HCT116 (cell line): ENCODE data around the gene TIMM44. TPM values are rescaled to one million over a fixed set of nuclear protein-coding genes. Genes with fewer than 3 reads are reported as not detected.

Source experiments
- ATAC-seq: fragments of 200-7000 bp; cut with Tn5 transposase; 2 replicates; pipeline ENCODE4 v1.9.1; 2020; ENCODE audit warnings: mild to moderate bottlenecking, moderate library complexity
- BruUV-seq: library from RNA; stranded (reverse); fragments of 400-500 nt; replicated peaks from 2 replicates; lab custom pipeline; 2021; lab: Mats Ljungman, UMichigan
- CTCF ChIA-PET: fragments of 300-600 bp; sonication (Branson Sonifier 250); formaldehyde crosslinking; loops from one replicate; lab custom pipeline; 2021; ENCODE audit warnings: antibody characterized with exemption; lab: Charles Lee
- POLR2A ChIA-PET: fragments of 300-600, 350-600 bp; sonication (Branson Sonifier 250); formaldehyde crosslinking; loops from one replicate; lab custom pipeline; 2021; ENCODE audit warnings: antibody characterized with exemption; lab: Charles Lee
- RAD21 ChIA-PET, 2 experiments: fragments of 300-600 bp; sonication (Branson Sonifier 250); formaldehyde crosslinking; loops; one replicate each; lab custom pipeline; 2023; ENCODE audit warnings: low total read pairs in 2 of 2; ENCODE audit not compliant: uncharacterized antibody in 2 of 2, unreplicated experiment in 2 of 2, low non-redundant PET in 1 of 2; lab: Charles Lee
- DNase-seq: peaks from one replicate; pipeline ENCODE4 v3.0.0-alpha.2; 2010; ENCODE audit warnings: low read depth, low spot score
- H2AFZ ChIP-seq: fragments of 200-600 bp; shearing (Covaris generic), sonication (generic); 2 replicates; pipeline ENCODE4 v1.6.1; 2017; ENCODE audit warnings: low read depth, mixed run types, mixed read lengths, antibody characterized with exemption, low read length; ENCODE audit not compliant: poor library complexity, severe bottlenecking
- H3K27ac ChIP-seq: 2 replicates; pipeline ENCODE4 v1.5.1; 2012; ENCODE audit warnings: low read depth, low read length
- H3K27me3 ChIP-seq: fragments of 200-600 bp; sonication (generic); 2 replicates; pipeline ENCODE4 v1.6.1; 2016; ENCODE audit warnings: mixed run types, low read length, mixed read lengths; ENCODE audit not compliant: insufficient read depth
- H3K36me3 ChIP-seq, 2 experiments: fragments of 200-500 bp in 1 of 2; fragments of 200-600 bp in 1 of 2; sonication (Bioruptor generic) in 1 of 2; sonication (generic) in 1 of 2; 2 replicates each; pipeline versions ENCODE4 v1.5.1 to v1.6.1; 2014 to 2016; ENCODE audit warnings: low read length in 2 of 2, inconsistent platforms in 1 of 2, mixed read lengths in 1 of 2, mixed run types in 1 of 2; ENCODE audit not compliant: insufficient read depth in 2 of 2, control insufficient read depth in 1 of 2
- H3K4me1 ChIP-seq, 2 experiments: fragments of 200-600 bp in 1 of 2; sonication (generic) in 1 of 2; 2 replicates each; pipeline versions ENCODE4 v1.5.1 to v1.6.1; 2012 to 2017; ENCODE audit warnings: low read length in 2 of 2, inconsistent platforms in 1 of 2, mild to moderate bottlenecking in 1 of 2, mixed read lengths in 1 of 2, mixed run types in 1 of 2, moderate library complexity in 1 of 2; ENCODE audit not compliant: insufficient read depth in 2 of 2, control insufficient read depth in 1 of 2
- H3K4me2 ChIP-seq: fragments of 200-600 bp; sonication (generic); 2 replicates; pipeline ENCODE4 v1.6.1; 2017; ENCODE audit warnings: mixed run types, low read length, mixed read lengths
- H3K4me3 ChIP-seq, 2 experiments: fragments of 200-600 bp in 1 of 2; sonication (generic) in 1 of 2; replicated peaks in 1 of 2; 2 replicates each; pipeline ENCODE4 v1.5.1; 2011 to 2016; ENCODE audit warnings: low read length in 2 of 2, control low read depth in 1 of 2, low read depth in 1 of 2, mild to moderate bottlenecking in 1 of 2, mixed read lengths in 1 of 2, mixed run types in 1 of 2
- H3K79me2 ChIP-seq: fragments of 200-600 bp; sonication (generic); 2 replicates; pipeline ENCODE4 v1.6.1; 2017; ENCODE audit warnings: mild to moderate bottlenecking, mixed run types, low read length, moderate library complexity, mixed read lengths; ENCODE audit not compliant: insufficient read depth
- H3K9ac ChIP-seq: fragments of 200-600 bp; sonication (generic); 2 replicates; pipeline ENCODE4 v1.6.1; 2016; ENCODE audit warnings: low read length, mixed read lengths
- H3K9me2 ChIP-seq: fragments of 200-600 bp; sonication (generic), shearing (Covaris generic); 2 replicates; pipeline ENCODE4 v1.6.1; 2017; ENCODE audit warnings: mixed run types, mild to moderate bottlenecking, moderate library complexity; ENCODE audit not compliant: insufficient read depth
- H3K9me3 ChIP-seq, 2 experiments: fragments of 200-500 bp in 1 of 2; fragments of 200-600 bp in 1 of 2; sonication (Bioruptor generic) in 1 of 2; sonication (generic) in 1 of 2; 2 replicates each; pipeline ENCODE4 v1.6.1; 2014 to 2017; ENCODE audit warnings: low read length in 2 of 2, mixed read lengths in 2 of 2, inconsistent platforms in 1 of 2, low read depth in 1 of 2, mild to moderate bottlenecking in 1 of 2, mixed run types in 1 of 2, moderate library complexity in 1 of 2; ENCODE audit not compliant: control insufficient read depth in 1 of 2, insufficient read depth in 1 of 2
- H4K20me1 ChIP-seq: fragments of 200-600 bp; sonication (generic), shearing (Covaris generic); 2 replicates; pipeline ENCODE4 v1.6.1; 2017; ENCODE audit warnings: mixed run types, mild to moderate bottlenecking, moderate library complexity; ENCODE audit not compliant: insufficient read depth
- ATF3 ChIP-seq: IDR thresholded peaks from 2 replicates; pipeline ENCODE4 v1.6.1; 2012
- CBX3 ChIP-seq: IDR thresholded peaks from 2 replicates; pipeline ENCODE4 v1.6.1; 2012; ENCODE audit warnings: low read depth
- EGR1 ChIP-seq: IDR thresholded peaks from 2 replicates; pipeline ENCODE4 v1.6.1; 2012; ENCODE audit warnings: low read depth
- EZH2 ChIP-seq: fragments of 200-600 bp; sonication (generic); IDR thresholded peaks from 2 replicates; pipeline ENCODE4 v1.6.1; 2017; ENCODE audit warnings: antibody characterized with exemption, mixed run types
- EZH2phosphoT487 ChIP-seq: fragments of 200-600 bp; IDR thresholded peaks from 2 replicates; pipeline ENCODE4 v1.6.1; 2018; ENCODE audit warnings: antibody characterized with exemption, borderline replicate concordance
- POLR2A ChIP-seq: IDR thresholded peaks from 2 replicates; pipeline ENCODE4 v1.7.0; 2011; ENCODE audit warnings: borderline replicate concordance; ENCODE audit not compliant: insufficient read depth, insufficient read length; ENCODE audit errors: extremely low read depth
- POLR2AphosphoS5 ChIP-seq: IDR thresholded peaks from 2 replicates; pipeline ENCODE4 v1.6.1; 2011; ENCODE audit warnings: mild to moderate bottlenecking, low read depth, low read length, moderate library complexity
- RAD21 ChIP-seq: IDR thresholded peaks from 2 replicates; pipeline ENCODE4 v1.6.1; 2012; ENCODE audit warnings: low read depth, mild to moderate bottlenecking
- REST ChIP-seq: IDR thresholded peaks from 2 replicates; pipeline ENCODE4 v1.6.1; 2012; ENCODE audit warnings: low read depth
- SIN3A ChIP-seq: IDR thresholded peaks from 2 replicates; pipeline ENCODE4 v1.6.1; 2012; ENCODE audit warnings: low read depth
- SP1 ChIP-seq: IDR thresholded peaks from 2 replicates; pipeline ENCODE4 v1.6.1; 2012; ENCODE audit warnings: low read depth
- SRF ChIP-seq: IDR thresholded peaks from 2 replicates; pipeline ENCODE4 v1.6.1; 2012; ENCODE audit warnings: low read depth
- TCF7L2 ChIP-seq: IDR thresholded peaks from 2 replicates; pipeline ENCODE4 v1.7.0; 2011; ENCODE audit warnings: borderline replicate concordance, inconsistent platforms; ENCODE audit not compliant: insufficient read depth, insufficient read length; ENCODE audit errors: extremely low read depth
- ZFX ChIP-seq: fragments of 450-650 bp; IDR thresholded peaks from 2 replicates; pipeline ENCODE4 v1.6.1; 2017
- intact Hi-C: fragments of 100-400 bp; cut with micrococcal nuclease; formaldehyde crosslinking; loops from 2 replicates; pipeline ENCODE4 v1.10.0; 2022
- total RNA-seq: library from RNA; stranded (reverse); gene quantifications from one replicate; pipeline ENCODE4 v1.2.1, GENCODE V29; 2021; ENCODE audit not compliant: unreplicated experiment

Gene TIMM44
- total RNA-seq, 1 experiment from 2014 or later: 136 TPM

GRCh38 chr19:7963566-7963965 lies 20.1 kb upstream of the TIMM44 start:
- ATAC-seq: no peak
- Histone ChIP-seq H3K9me2 (no peaks in the 10 kb centered on the region), H3K79me2 (0 out of 2 replicates have a peak, but pooled peaks cover 10% of the 10 kb centered on the region), H3K4me3 (no peak overlapping the region), H3K27me3 (no peaks in the 10 kb centered on the region), H3K4me2 (no peak overlapping the region), H3K27ac (no peak overlapping the region), H4K20me1 (0 out of 2 replicates have a peak, but pooled peaks cover 3% of the 10 kb centered on the region), H3K4me1 (no peaks in the 10 kb centered on the region), H2AFZ (no peak overlapping the region), H3K36me3 (peaks cover 42 to 61% of the 10 kb centered on the region in 2 experiments; a peak in 3 of 4 replicates), H3K9ac (no peak overlapping the region), H3K9me3 (no peaks in the 10 kb centered on the region)
- intact Hi-C loops: no loop called here
- BruUV-seq: no TSS peak
- no peak for DNase-seq
- TF ChIP-seq ZFX (no peak), SIN3A (no peak), EGR1 (no peak), CBX3 (no peak), SP1 (no peak), REST (no peak), POLR2A (no peak), EZH2 (no peak), RAD21 (no peak), EZH2phosphoT487 (no peak), POLR2AphosphoS5 (no peak), ATF3 (no peak), SRF (no peak), TCF7L2 (no peak)
- ChIA-PET RAD21 (no interaction called here), POLR2A (no interaction called here), CTCF (no interaction called here)
